Left hindlimb (tissue), 1 donor: ENCODE data around the gene ADRA2B.
A peak's percentile ranks its signal among the peaks of the same experiment; 100 is the strongest.
"Not testable (repeated sequence)": the region's sequence is repeated elsewhere in the genome, so short reads cannot be mapped to it uniquely, and the experiment has no call there.

Experiments
- DNase-seq: peaks from one replicate; pipeline ENCODE4 v3.0.0-alpha.2; 2018

The ADRA2B gene

DNA sequence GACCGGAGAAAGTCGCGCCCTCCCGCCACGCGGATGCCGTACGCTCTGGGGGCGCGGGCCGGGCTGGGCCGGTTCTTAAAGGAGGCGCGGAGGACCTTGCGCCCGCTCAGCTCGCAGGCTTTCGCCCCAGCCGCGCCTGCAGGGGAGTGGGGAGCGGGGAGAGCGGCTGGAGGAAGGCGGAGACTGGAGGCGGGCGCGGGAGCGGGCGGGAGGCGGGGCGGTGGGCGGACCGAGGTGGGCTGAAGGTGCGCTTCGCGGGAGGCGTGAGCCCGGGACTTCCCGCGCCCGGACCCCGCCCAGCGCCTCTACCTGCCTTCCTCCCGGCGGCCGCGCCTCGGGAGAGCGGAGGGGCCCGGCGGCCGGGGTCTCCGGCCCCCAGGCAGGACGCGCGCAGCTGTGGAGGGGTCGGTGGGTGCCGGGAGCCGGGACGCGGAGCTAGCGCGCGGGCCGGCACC is at the start of gene ADRA2B:
TSS of gene ADRA2B (minus strand) at position 148 of the 455 bp plus-strand sequence. CDS start 422 bp downstream, outside the sequence.
- peak; percentile 66 for DNase-seq

- no peak for DNase-seq
These were observed 48.3 kb upstream of the ADRA2B start for GRCh38 chr2:96164459-96165184.

DNA sequence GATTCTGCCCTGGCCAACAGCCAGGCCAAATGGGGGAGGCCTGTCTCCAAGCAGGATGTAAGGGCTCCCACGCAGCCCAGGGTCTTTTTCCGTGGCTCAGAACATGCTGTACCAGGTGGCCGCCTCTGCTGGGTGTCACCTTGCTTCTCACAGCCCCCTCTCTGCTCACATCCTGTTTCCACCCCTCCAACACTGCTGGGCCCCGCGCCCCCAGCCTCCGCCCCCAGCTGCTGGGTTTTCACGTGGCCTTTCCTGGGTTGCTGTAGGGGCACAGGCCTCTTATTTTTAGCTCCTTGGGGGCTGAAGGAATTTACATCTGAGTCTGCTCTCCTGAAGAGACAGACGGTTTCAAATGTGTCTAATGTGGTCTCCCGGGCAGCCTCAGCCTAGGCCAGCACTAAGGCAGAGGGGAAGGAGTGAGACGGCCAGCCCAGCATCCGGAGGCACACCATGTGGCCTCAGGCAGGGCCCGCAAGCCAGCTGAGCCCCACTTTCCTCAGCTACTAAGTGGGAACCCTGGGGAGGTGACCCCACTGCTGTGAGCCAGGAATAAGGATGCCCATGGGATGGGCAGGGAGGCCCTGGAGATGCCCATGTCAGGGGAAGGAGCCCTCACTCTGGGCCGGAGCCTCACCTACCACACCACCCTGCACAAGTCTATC is 47.5 kb upstream of the ADRA2B start:
- DNase-seq: peak; percentile 62

DNA sequence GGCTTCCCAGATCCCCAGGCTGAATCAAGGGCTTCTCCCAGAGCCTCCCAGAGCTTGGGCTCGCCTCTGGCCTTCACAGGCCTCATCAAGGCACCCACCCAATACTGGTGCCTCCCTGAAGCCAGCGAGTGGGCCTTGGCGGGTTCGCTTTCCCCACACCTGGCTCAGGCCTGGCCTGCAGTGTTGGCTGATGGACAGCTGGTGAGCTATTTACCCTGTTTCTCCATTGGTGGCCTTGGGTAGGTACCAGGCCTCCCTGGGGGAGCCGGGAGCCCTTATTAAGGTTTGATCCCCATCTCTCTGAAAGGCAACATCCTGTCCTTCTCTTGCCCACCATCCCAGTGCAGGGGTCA is 47.0 kb upstream of the ADRA2B start:
- DNase-seq: no peak

DNA sequence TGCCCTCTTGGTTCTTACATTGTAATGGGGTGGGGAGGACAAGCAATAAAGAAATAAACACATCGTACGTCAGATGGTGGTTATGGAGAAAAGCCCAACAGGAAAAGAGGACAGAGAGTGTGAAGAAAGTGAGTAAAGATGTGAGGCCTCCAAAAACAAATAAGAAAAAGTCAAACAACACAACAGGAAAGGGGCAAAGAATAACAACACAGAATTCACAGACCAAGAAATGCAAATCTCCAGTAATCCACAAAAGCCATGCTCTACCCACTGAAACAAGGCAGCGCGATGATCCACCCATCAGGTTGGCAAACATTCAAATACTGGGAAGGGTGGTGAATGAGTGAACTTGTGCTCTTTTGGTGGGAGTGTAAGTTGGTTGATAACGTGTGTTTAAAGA is 45.5 kb upstream of the ADRA2B start:
- DNase-seq: no peak

GRCh38 chr2:96160366-96160765 is 44.0 kb upstream of the ADRA2B start:
- not testable (repeated sequence) for DNase-seq

- no peak for DNase-seq
These were observed 42.9 kb upstream of the ADRA2B start for GRCh38 chr2:96159084-96159830.

GRCh38 chr2:96158554-96158940 is 42.2 kb upstream of the ADRA2B start:
- no peak for DNase-seq

DNA sequence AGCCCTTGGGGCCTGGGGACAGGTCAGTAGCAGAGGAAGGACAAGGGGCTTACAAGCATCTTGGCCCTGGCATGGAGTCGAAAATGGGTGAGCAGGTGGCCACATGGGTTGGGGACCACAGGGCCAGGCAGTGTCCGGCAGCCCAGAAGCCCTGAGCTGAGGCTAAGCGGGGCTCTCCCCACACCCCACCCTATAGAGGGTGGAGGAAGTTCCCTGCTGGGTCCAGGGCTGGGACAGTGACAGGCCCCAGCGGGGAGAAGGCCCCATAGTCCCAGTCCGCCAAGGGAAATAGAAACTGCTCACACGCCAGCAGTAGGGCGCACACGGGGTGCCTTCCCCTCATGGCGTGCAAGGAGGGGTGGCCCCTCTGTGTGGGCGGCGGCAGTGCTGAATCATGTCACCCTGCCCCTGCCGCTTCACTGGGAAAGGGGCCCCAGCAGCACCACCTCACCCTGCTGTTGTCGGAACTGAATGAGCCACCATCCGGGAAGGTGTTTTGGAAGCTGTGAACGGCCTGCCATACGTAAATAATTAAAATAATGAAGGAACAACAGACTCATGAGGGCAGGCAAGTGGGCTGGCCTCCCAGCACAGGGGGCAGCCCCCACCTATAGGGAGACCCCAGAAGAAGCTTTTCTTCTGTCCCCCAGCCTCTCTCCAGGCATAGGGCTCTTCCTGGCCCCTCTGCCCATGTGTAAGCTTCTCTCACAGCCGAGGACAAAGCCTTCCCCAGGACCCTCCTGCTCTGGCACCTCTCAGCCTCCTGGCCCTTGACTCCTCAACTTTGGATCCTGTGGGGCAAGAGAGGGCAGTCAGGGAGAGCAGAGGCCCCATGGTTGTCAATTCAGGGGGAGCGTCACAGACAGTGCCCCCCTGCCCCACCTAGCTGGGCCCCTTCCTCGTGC is 41.5 kb upstream of the ADRA2B start:
- no peak for DNase-seq

DNA sequence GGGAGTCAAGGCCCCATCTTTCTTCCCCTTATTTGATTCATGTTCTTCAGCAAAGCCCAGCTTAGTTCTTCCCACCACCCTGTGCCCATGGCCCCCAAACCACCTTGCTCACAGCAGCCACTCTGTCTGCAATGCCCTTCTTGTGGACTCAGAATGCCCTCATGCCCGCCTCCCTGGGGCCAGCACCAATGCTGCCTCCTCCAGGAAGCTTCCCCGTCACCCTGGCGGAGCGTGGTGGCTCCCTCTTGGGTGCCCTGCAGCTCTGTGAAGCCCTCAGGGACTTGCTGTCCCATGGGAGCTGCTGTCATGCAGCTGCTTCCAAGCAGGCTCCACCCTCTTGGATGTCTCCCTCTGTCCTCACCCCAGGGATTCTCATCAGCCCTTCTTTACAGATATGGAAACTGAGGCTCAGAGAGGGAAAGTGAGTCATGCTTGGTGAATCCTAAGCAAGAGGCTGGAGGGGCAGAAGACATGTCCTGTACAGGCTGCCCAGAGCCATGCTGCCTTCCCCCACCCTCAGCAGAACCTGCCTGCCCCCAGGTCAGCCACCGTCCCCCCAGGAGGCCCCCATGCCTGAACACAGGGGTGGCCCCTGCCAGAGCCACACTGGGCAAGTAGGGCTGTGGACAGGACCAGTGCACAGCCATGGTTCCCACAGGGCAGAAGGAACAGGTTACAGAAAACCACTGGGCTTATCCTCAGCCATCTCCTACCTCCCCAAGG is 40.7 kb upstream of the ADRA2B start:
- DNase-seq: no peak

- DNase-seq: no peak
These were observed 39.8 kb upstream of the ADRA2B start for GRCh38 chr2:96156011-96156820.

GRCh38 chr2:96154506-96155380 is 38.4 kb upstream of the ADRA2B start:
- no peak for DNase-seq

GRCh38 chr2:96153991-96154431 is 37.6 kb upstream of the ADRA2B start:
- no peak for DNase-seq

DNA sequence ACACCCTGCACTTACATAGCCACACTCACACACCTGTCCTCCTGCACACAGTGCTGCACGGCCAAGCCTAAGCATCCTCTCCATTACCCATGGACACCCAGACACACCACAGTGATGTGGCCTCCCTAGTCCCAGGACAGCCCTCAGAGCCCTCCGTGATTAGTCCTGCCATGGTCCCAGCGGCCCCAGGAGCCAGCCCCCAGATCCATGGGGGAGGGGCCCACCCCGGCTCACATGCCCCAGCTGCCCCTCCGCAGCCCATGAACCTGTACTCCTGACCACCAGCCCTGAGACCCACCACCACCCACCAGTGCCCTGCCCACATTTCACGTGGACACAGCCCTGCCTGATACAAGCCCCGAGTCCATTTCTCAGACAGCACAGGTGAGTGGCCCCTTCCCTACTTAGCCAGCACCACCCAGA is 36.9 kb upstream of the ADRA2B start:
- no peak for DNase-seq

DNA sequence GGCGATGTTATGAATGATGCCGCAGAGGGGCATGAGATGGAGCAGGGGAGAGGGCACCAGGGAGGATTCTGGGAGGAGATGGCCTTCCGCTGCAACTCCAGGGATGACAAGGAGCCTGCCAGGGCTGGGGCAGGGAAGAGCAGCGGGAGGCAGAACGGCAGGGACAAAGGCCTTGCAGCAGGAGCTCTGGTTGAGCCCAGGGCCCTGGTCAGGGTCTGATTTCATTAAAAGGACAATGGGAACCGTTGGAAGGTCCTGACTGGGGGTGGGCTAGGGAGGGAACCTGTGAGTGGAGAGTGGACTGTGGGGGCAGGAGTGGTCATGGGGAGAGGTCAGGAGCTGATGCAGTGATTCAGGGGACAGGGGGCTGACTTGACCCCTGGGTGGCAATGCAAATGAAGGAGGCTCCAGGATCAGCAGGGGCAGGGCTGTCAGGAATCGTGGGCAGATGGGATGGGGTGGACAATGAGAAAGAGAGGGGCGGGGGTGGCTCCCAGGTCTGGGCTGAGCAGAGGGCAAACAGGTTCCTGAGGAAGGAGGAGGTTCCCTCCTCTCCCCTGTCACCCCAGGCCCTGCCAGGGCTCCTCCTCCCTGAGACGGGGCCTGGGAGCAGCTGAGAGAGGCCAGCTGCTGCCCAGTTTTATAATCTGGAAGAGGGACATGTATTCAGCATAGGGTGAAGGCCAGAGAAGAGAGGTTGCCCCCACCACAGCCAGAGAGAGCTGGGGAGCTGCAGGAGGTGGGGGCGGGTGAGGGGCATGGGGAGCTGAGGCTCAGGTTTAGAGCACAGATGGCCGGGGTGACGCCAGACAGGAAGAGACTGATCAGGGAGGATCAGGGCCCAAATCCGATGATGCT is 36.2 kb upstream of the ADRA2B start:
- no peak for DNase-seq

DNA sequence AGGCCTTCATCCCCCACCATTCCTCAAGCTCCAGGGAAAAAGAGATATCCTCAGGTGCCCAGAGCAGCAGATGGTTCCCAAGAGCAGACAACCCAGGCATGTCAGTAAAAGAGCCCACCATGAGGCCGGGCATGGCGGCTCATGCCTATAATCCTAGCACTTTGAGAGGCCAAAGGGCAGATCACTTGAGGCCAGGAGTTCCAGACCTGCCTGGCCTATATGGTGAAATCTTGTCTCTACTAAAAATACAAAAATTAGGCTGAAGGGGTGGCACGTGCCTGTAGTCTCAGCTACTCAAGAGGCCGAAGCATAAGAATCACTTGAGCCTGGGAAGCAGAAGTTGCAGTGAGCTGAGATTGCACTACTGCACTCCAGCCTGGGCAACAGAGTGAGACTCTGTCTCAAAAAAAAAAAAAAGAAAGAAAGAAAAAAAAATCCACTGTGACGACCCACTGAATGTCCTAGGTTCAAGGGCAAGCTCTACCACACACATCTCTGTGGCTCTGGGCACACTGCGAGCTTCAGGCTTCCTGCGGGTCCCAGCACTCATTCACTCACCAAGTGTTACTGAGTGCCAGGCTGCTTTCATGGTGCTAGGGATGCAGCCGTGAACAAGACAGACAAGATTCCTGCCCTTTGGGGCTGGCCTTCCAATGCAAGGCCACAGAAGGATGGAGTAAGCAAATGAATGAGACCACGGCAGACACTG is 35.4 kb upstream of the ADRA2B start:
- DNase-seq: no peak

GRCh38 chr2:96150791-96151594 is 34.6 kb upstream of the ADRA2B start:
- DNase-seq: no peak
